ENCODE data around the gene ACOX1. TPM values are rescaled to one million over a fixed set of nuclear protein-coding genes. Genes with fewer than 3 reads are reported as not detected.

The ACOX1 gene
- total RNA-seq, 6 donors from 2014 or later, result 33.2 to 84.2 (median 57.4) TPM

GRCh38 chr17:75919611-75920010 lies 59.4 kb downstream of the ACOX1 start:
- 89 to 91% methylated on average over 1 to 16 of the region's 22 CpGs for WGBS, 2 donors
- Histone ChIP-seq H3K27me3 (no peaks in the 10 kb centered on the region), H3K9me3 (no peaks in the 10 kb centered on the region), H3K27ac (no peak overlapping the region), H3K36me3 (peaks cover 0 to 11% (median 4%) of the 10 kb centered on the region in 4 donors), H3K4me1 (peaks cover 0 to 5% (median 0%) of the 10 kb centered on the region in 4 donors), H3K4me3 (no peak overlapping the region)
- no peak for ATAC-seq (ENCODE audit: low FRiP score in 2 of 2)
- no peak for TF ChIP-seq EP300 (IDR thresholded peaks at IDR 0.05)
- no peak for TF ChIP-seq POLR2AphosphoS5 (IDR thresholded peaks at IDR 0.05)
- no peak for TF ChIP-seq CTCF (IDR thresholded peaks at IDR 0.05)
- no peak for TF ChIP-seq POLR2A (IDR thresholded peaks at IDR 0.05)
- DNase-seq, result no peak

GRCh38 chr17:75917917-75918445 lies 61.0 kb downstream of the ACOX1 start:
- Histone ChIP-seq H3K27me3 (no peaks in the 10 kb centered on the region), H3K4me1 (no peaks in the 10 kb centered on the region), H3K36me3 (peaks cover 0 to 21% (median 9%) of the 10 kb centered on the region in 4 donors), H3K4me3 (no peak overlapping the region), H3K27ac (no peak overlapping the region), H3K9me3 (no peaks in the 10 kb centered on the region)
- ATAC-seq (ENCODE audit: low FRiP score in 2 of 2) (no peak), DNase-seq (no peak)
- no peak for TF ChIP-seq POLR2A (IDR thresholded peaks at IDR 0.05)
- no peak for TF ChIP-seq CTCF (IDR thresholded peaks at IDR 0.05)
- TF ChIP-seq POLR2AphosphoS5 (IDR thresholded peaks at IDR 0.05), result no peak
- TF ChIP-seq EP300 (IDR thresholded peaks at IDR 0.05), result no peak
- WGBS, 2 donors, result 95 to 96% methylated on average over 18 to 31 of the region's 31 CpGs

GRCh38 chr17:75917141-75917916 lies 61.6 kb downstream of the ACOX1 start:
- no peaks in the 10 kb centered on the region for H3K9me3 ChIP-seq
- ATAC-seq (ENCODE audit: low FRiP score in 2 of 2) (no peak), DNase-seq (no peak)
- no peaks in the 10 kb centered on the region for H3K27me3 ChIP-seq
- TF ChIP-seq CTCF (IDR thresholded peaks at IDR 0.05), result no peak
- no peak for TF ChIP-seq EP300 (IDR thresholded peaks at IDR 0.05)
- no peak for TF ChIP-seq POLR2AphosphoS5 (IDR thresholded peaks at IDR 0.05)
- TF ChIP-seq POLR2A (IDR thresholded peaks at IDR 0.05), result no peak
- H3K4me1 ChIP-seq, result no peaks in the 10 kb centered on the region
- peaks cover 0 to 21% (median 9%) of the 10 kb centered on the region in 4 donors for H3K36me3 ChIP-seq
- no peak overlapping the region for H3K27ac ChIP-seq
- WGBS, 2 donors, result 89% methylated on average over 22 of the region's 23 CpGs
- H3K4me3 ChIP-seq, result no peak overlapping the region

- ATAC-seq (ENCODE audit: low FRiP score in 2 of 2), result no peak
Measured at GRCh38 chr17:75915268-75915667, 63.7 kb downstream of the ACOX1 start.

More at GRCh38 chr17:75915268-75915667, 63.7 kb downstream of the ACOX1 start:
- 91 to 98% methylated on average over 3 to 8 of the region's 8 CpGs for WGBS, 2 donors
- TF ChIP-seq POLR2A (IDR thresholded peaks at IDR 0.05) (no peak), EP300 (IDR thresholded peaks at IDR 0.05) (no peak), POLR2AphosphoS5 (IDR thresholded peaks at IDR 0.05) (no peak), CTCF (IDR thresholded peaks at IDR 0.05) (no peak)
- Histone ChIP-seq H3K36me3 (peaks cover 0 to 21% (median 9%) of the 10 kb centered on the region in 4 donors), H3K4me1 (peaks cover 4 to 8% (median 7%) of the 10 kb centered on the region in 4 donors), H3K4me3 (no peak overlapping the region), H3K9me3 (no peaks in the 10 kb centered on the region), H3K27me3 (no peaks in the 10 kb centered on the region), H3K27ac (no peak overlapping the region)
- no peak for DNase-seq

Data from upper lobe of left lung (tissue), 6 donors.